Measurements from ENCODE around the gene SENP7.
A peak's percentile ranks its signal among the peaks of the same experiment; 100 is the strongest.
"Not testable (repeated sequence)": the region's sequence is repeated elsewhere in the genome, so short reads cannot be mapped to it uniquely, and the experiment has no call there.

Gene SENP7, protein sequence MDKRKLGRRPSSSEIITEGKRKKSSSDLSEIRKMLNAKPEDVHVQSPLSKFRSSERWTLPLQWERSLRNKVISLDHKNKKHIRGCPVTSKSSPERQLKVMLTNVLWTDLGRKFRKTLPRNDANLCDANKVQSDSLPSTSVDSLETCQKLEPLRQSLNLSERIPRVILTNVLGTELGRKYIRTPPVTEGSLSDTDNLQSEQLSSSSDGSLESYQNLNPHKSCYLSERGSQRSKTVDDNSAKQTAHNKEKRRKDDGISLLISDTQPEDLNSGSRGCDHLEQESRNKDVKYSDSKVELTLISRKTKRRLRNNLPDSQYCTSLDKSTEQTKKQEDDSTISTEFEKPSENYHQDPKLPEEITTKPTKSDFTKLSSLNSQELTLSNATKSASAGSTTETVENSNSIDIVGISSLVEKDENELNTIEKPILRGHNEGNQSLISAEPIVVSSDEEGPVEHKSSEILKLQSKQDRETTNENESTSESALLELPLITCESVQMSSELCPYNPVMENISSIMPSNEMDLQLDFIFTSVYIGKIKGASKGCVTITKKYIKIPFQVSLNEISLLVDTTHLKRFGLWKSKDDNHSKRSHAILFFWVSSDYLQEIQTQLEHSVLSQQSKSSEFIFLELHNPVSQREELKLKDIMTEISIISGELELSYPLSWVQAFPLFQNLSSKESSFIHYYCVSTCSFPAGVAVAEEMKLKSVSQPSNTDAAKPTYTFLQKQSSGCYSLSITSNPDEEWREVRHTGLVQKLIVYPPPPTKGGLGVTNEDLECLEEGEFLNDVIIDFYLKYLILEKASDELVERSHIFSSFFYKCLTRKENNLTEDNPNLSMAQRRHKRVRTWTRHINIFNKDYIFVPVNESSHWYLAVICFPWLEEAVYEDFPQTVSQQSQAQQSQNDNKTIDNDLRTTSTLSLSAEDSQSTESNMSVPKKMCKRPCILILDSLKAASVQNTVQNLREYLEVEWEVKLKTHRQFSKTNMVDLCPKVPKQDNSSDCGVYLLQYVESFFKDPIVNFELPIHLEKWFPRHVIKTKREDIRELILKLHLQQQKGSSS

DNA sequence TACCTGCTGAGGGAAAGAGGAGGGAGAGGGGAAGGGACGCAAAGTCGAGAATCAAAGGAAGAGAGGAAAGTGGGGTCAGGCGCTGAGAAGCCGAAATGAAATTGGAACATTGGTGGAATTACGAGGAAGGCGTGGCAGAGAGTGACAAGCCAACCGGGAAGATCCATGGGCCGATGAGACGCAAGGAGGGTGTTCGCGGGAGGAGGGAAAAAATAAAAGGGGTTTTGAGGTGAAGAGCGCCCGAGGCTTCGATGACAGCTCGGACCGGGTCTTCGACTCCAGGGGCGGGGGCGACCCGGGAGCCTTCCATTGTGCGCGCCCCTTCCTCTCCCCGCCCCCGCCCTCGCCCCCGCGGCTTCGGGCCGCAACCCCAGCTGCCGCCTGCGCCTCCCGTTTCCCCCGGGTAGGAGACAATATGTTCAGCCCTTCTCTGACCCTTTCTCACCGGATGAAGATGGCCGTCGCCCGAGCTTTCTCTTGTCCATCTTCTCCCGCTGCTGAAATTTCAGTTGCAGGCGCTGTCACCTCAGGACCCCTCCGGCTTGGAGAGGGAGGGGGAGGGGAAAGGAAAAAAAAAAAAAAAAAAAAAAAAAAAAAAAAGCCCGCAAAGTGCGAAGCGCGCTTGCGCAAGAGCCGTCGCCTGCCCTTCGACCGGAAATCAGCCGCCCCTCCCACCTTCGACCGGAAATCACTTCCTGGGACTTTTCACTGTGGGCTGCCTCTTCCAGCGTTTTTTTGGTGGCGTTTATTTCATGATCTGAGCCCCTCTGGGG lies at the start of gene SENP7:
SENP7 (minus strand) TSS at position 567 of the 773 bp plus-strand sequence; CDS start at position 485, 82 bp downstream.
- DNase-seq, result no peak

DNA sequence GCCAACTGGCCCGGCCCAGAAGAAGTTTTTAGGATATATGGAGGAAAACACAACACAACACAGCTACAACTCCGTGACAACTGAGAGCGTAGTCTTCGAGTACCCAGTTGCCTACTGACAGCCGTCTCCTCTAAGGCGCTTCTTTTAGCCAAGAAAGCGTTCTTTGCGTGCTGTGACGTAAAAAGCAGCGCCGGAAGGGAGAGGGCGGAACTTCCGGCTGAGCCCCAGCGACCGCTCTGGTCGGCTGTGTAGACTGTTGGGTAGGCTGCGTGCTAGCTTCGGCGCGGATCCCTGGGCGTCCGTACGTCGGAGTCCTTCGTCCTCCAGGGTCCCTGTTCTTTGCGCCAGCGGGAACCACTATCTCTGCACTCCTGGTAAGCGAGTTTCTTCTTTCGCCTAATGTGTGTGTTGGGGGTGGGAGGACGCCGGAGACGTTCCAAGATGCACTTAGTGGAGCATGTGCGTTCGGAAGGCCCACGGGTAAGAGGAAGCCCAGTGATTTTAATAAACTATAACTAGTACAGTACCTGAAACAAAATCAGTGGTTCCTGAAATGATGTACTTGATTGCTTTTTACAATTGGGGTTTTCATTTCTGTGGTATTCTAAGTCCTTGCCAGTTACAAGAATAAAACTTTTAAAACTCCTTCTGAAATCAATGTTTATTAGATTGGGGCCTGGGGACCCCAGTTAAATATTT lies 48.8 kb upstream of the SENP7 start, which contains the start of gene TRMT10C:
TRMT10C (plus strand) TSS at position 239 of the 699 bp plus-strand sequence. CDS start 2,914 bp downstream, outside the sequence.
- peak; percentile 23 for DNase-seq

DNA sequence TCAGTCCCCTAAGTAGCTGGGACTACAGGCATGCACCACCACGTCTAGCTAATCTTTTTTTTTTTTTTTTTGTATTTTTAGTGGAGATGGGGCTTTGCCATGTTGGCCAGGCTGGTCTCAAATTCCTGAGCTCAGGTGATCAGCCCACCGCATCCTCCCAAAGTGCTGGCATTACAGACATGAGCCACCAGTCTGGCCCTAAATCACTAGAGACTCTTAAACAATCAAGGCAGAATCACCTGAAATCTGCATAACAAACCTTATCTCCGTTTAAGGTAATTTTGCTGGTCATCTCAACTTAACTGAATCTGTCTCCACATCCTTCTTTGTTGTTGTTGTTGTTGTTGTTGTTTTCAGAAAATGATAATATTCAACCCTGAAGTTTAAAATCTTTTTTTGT lies 43.1 kb upstream of the SENP7 start:
- DNase-seq, result no peak

DNA sequence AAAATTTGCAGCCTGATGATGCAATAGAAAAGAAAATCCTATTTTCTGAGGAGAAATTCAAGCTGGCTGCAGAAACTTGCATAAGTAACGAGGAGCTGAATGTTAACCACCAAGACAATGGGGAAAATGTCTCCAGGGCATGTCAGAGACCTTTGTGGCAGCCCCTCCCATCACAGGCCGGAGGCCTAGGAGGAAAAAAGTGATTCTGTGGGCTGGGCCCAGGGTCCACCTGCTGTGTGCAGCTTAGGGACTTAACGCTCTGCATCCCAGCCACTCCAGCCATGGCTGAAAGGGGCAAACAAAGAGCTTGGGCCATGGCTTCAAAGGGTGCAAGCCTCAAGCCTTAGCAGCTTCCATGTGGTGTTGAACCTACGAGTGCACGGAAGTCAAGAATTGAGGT lies 40.4 kb upstream of the SENP7 start:
- DNase-seq, result not testable (repeated sequence)

DNA sequence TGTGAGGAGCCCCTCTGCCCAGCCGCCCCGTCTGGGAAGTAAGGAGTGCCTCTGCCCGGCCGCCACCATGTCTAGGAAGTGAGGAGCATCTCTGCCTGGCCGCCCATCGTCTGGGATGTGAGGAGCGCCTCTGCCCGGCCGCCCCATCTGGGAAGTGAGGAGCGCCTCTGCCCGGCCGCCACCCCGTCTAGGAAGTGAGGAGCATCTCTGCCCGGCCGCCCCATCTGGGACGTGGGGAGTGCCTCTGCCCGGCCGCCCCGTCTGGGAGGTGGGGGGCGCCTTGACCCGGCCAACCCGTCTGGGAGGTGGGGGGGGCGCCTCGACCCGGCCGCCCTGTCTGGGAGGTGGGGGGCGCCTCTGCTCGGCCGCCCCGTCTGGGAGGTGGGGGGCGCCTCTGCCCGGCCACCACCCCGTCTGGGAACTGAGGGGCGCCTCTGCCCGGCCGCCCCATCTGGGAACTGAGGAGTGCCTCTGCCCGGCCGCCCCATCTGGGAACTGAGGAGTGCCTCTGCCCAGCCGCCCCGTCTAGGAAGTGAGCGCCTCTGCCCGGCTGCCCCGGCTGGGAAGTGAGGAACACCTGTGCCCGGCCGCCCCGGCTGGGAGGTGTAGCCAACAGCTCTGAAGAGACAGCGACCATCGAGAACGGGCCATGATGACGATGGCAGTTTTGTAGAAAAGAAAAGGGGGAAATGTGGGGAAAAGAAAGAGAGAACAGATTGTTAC lies 38.5 kb upstream of the SENP7 start:
- DNase-seq, result not testable (repeated sequence)

DNA sequence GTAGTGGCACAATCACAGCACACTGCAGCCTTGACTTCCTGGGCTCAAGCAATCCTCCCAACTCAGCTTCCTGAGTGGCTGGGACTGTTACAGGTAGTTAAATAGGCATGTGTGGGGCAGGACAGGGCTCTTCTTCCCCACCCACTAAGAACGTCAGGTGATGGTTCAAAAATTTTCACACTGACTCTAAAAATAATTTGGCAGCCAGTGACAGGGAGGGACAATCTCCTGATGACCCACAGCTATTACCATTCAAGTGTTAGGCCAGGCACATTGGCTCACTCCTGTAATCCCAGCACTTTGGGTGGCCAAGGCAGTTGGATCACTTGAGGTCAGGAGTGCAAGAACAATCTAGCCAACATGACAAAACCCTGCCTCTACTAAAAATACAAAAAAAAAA lies 36.5 kb upstream of the SENP7 start:
- DNase-seq, result no peak

DNA sequence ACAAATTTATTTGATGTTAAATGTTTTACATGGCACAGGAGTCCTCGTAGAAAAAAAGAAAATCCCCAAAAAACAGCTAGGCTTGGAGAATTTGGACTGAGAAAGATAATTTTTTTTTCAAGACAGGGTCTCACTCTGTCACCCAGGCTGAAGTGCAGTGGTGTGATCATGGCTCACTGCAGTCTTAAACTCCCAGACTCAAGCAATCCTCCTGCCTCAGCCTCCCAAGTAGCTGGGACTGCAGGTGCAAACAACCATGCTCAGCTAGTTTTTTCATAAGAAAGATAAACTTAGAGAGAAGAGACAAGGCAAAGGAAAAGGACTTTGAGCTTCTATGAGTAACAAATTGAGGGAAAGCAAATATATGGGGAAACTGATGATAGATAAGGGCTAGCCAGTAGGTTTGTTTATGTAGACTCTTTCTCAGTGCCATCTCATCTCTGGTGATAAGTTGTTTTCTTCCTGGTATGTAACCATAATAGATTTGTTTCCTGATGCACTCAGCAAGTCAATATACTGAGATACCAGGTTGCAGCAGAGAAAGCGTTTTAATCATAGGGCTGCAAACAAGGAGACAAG lies 35.6 kb upstream of the SENP7 start:
- no peak for DNase-seq

DNA sequence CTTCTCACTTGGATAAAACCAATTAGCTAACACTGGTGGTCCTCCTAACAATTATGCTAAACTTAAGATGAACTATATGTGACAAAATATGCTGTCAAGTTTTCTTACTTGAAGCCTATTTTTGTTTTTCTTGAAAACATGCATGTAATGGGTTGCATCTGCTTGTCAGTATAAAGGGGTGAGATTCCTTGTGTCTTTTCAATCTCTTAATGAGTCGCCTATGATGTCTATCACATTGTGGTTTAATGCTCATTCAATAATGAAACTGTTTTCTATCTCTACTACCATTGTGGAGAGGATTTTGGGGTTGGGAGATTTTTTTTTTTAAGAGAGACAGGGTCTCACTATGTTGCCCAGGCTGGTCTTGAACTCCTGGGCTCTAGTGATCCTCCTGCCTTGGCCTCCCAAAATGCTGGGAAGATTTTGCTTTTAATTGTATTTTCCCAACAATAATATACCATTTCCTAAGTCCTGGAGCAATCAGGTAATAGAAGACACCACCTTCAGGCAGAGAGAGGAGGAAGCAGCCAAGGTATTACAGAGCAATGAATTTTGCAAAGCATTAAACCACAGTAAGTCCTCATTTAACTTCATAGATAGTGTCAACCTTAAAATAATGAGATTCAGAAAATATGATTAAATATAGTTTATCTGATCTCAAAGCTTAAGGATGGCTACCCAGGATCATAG lies 31.3 kb upstream of the SENP7 start:
- DNase-seq, result no peak

DNA sequence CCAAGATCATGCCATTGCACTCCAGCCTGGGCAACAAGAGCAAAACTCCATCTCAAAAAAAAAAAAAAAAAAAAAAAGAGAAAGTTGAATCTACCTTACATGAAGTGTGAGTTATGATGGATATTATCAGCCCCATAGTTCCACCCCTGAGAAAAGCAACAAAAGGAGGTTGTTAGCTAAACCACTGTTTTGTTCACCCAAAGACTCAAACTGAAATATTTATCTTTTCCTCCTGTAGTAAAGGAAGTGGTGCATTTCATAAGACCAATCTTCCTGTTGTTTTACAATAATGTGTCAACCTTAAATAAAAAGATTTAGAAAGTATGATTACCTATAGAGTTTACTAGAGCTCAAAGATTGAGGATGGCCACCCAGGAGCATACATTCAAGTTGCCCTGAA lies 29.9 kb upstream of the SENP7 start:
- DNase-seq, result no peak

DNA sequence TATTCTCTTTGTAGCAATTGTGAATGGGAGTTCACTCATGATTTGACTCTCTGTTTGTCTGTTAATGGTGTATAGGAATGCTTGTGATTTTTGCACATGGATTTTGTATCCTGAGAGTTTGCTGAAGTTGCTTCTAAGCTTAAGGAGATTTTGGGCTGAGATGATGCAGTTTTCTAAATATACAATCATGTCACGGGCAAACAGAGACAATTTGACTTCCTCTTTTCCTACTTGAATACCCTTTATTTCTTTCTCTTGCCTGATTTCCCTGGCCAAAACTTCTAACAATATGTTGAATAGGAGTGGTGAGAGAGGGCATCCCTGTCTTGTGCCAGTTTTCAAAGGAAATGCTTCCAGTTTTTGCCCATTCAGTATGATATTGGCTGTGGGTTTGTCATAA lies 23.9 kb upstream of the SENP7 start:
- DNase-seq, result not testable (repeated sequence)

DNA sequence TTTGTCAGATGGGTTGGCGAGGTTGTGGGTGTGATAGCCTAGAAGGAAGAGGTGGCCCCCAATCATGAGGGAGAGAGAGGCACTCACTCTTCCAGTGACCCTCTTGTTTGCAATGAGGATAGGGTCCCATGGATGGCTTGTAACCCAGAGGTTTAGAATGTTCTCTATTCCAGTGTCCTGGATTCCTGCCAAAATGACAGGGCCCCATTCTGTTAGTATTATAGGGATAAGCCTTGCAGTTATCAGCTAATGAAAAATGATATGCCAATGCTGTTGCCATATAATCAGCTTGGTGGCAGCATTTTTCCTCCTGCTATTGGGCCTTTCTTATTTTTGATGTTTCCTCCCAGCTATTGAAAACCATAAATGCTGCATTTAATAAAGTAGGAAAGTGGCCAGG lies 23.3 kb upstream of the SENP7 start:
- no peak for DNase-seq

DNA sequence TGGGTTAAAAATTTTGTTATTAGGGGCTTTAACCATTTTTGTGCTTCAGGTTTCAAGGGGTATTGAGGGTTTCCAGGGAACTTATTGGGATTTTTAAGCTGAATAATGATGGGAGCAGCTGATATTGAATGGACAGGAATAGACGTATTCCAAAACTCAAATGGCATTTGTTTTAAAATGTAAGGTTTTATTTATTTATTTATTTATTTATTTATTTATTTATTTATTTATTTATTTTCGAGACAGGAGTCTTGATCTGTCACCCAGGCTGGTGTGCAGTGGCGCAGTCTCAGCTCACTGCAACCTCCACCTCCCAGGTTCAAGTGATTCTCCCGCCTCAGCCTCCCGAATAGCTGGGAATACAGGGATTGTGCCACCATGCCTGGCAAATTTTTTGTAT lies 22.2 kb upstream of the SENP7 start:
- no peak for DNase-seq

DNA sequence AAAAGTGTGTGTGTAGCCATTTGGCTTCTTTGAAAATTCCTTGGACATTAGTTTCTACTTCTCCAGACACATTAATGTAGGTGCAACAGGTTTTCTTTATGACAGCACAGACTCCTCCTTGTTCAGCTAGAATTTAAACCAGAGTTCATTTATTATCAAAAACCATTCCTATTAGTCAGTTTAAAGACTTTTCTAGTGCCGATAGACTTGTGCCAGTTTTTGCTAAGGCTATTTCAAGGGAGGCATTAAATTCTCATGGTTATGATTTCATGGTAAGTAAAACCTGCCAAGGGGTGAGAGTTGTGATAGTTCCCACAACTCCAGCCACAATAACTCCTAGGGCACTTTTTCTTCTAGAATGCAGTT lies 20.6 kb upstream of the SENP7 start:
- no peak for DNase-seq

DNA sequence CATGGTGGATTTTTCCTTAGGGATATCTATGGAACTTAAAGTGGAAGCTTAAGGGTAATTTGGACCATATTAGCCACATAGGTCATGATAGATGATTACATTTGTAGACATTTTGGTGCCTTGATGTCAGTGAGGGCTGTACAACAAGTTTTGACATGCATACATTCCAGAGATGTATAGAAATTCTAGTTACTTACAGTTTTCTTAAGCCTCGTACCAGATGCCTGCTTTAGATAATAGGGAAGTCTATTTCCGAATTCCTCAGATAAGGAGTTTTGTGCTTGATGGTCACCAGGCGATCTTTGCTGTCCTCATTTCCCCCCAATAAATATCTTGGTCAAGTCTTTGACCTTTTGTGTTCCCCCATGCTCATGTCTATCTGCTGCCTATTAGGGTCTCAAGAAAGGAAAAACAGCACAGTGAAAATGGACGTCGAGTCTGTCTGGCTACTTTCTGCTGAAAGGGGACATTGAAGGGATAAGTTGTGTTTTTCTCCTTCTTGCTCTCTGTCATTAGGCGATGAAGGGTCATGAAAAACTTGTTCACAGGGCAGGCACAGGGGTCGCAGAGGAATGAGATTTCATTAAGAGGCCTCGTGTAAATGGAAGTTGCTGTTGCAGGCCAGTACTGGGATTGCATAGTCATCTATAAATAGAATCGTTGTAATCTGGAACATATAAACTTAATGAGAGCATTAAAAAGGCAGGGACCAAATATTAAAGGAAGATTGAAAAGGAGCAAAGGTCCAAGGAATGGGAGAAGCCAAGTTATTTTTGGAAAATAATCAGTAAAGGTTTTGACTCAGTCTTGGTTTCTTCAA lies 20.0 kb upstream of the SENP7 start:
- no peak for DNase-seq

DNA sequence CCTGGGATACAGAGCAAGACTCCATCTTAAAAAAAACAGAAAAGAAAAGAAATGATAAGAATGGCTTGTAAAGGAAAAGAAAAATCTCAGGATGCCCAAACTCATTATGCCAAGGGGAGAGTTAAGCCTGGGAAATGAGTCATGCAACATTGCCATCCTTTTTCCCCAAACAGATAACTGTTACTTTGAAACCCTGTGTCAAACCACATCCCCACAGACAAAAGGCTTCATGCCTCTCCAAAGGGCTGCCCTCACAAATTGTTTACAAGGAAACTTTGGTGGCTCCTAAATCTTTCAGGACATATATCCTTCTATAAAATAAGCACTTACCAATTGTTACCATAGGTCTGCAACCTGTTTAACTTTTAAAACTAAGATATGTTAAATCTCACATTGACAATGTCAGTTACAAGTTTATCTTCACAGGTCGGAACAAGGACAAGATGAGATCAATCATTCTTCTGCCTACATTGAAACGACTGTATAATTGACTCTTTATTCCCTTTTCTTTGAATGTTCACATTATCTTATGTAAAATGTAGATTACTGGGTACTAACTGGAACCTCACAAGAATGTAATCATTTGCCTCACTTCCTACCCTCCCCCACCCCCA lies 18.6 kb upstream of the SENP7 start:
- no peak for DNase-seq

DNA sequence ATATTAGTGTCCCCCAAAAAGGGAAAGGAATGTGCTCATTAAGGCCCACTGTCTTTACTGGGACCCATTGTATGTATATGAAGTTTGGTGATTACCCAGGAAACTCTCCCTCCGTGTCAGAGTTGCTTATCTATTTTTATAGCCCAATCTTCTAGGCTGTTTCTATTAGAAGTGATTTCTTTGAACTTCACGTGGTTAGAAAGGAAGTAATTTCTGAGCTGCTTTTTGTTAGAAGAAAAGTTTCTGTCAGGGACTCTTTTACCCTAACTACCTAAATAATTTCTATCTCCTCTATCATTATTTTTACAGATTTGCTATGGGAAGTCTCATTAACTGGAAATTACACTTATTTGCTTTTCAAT lies 17.7 kb upstream of the SENP7 start:
- no peak for DNase-seq

DNA sequence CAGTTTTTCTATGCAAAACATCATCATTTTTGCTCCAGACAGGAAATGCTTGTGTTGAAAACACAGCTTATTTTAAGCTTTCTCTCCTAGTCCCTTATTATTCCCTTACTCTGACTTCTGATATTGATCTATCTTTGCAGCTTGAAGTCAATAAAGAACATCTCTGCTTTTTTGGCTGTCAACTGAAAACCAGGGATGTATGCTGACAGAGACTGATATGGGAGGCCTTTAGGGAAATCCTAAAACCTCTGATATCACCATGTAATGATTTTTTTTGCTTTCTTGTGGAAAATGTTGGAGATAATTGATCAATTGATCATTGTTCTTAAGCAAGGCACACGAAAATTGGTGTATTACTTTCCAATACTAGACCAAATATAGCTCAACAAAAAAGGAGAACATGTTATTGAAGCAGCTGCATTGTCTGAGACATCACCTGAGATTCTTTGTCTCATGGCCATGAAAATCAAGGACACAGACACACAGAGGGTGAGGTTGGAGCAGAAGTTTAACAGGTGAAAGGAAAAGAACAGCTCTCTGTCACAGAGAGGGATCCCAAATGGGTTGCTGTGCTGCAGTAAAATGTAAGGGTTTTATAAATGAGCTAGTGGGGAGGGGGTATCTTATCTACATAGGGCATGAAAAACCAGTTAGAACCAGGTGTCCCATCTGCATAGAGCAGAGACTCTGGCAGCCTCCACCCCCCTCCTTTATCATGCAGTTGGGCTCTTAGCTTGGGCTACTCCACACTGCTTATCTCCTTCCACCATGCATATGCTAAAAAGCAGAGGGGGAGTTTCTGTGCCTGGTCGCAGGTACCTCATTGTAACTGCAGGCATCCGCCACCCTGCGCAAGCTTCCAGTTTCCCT lies 17.0 kb upstream of the SENP7 start:
- no peak for DNase-seq

DNA sequence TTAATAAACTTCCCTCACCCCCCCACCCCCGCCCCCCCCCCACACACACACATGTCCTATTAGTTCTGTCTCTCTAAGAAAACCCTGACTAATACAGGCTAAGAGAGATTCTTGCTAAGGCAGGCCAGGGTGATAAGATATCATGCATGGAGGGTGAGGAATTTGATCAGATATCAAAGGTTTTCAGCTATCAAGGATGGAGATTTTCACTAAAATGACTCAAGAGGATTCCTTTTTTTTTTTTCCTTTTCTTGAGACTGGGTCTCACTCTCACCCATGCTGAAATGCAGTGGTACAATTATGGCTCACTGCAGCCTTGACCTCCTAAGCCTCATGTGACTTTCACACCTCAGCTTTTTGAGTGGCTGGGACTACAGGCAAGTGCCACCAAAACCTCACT lies 14.9 kb upstream of the SENP7 start:
- DNase-seq, result no peak

All from cortex of kidney (tissue), 1 donor.